CD8-positive, alpha-beta memory T cell (primary cell): ENCODE data around the gene PFDN1. TPM values are rescaled to one million over a fixed set of nuclear protein-coding genes. Genes with fewer than 3 reads are reported as not detected.

Source experiments
- CTCF ChIA-PET: fragments of 350-600 bp; sonication (Branson Sonifier 250); formaldehyde crosslinking; loops from one replicate; lab custom pipeline; 2021; ENCODE audit warnings: antibody characterized with exemption; lab: Charles Lee
- POLR2A ChIA-PET: fragments of 350-600 bp; sonication (Branson Sonifier 250); formaldehyde crosslinking; loops from one replicate; lab custom pipeline; 2021; ENCODE audit warnings: antibody characterized with exemption; lab: Charles Lee
- DNase-seq, 5 donors: peaks; one replicate each; pipeline versions ENCODE4 v3.0.0 to v3.0.0-alpha.2; 2020 to 2022; ENCODE audit warnings: mixed read lengths in 1 of 5
- H3K27ac ChIP-seq: one replicate; pipeline ENCODE4 v1.7.0; 2013; ENCODE audit warnings: low read depth, mild to moderate bottlenecking, low read length, moderate library complexity
- H3K27me3 ChIP-seq: 2 replicates; pipeline ENCODE4 v1.7.0; 2013; ENCODE audit warnings: low read length, mild to moderate bottlenecking; ENCODE audit not compliant: insufficient read depth, poor library complexity, severe bottlenecking
- H3K36me3 ChIP-seq: 2 replicates; pipeline ENCODE4 v1.7.0; 2013; ENCODE audit warnings: mild to moderate bottlenecking, low read length, moderate library complexity; ENCODE audit not compliant: insufficient read depth
- H3K4me1 ChIP-seq: 2 replicates; pipeline ENCODE4 v1.7.0; 2013; ENCODE audit warnings: mild to moderate bottlenecking, low read length, moderate library complexity; ENCODE audit not compliant: insufficient read depth
- H3K4me3 ChIP-seq: 2 replicates; pipeline ENCODE4 v1.7.0; 2013; ENCODE audit warnings: mild to moderate bottlenecking, low read length
- H3K9me3 ChIP-seq: 2 replicates; pipeline ENCODE4 v1.7.0; 2013; ENCODE audit warnings: mild to moderate bottlenecking, low read length
- H3K27ac Mint-ChIP-seq, 8 donors: one replicate each; pipeline ENCODE4 v1.8.0; 2020 to 2021; ENCODE audit warnings: mixed read lengths in 8 of 8, mild to moderate bottlenecking in 6 of 8, inconsistent platforms in 3 of 8, moderate library complexity in 3 of 8
- H3K27me3 Mint-ChIP-seq, 2 donors: one replicate each; pipeline ENCODE4 v1.8.0; 2020 to 2021; ENCODE audit warnings: mixed read lengths in 2 of 2, mild to moderate bottlenecking in 1 of 2, moderate library complexity in 1 of 2
- H3K36me3 Mint-ChIP-seq, 3 donors: one replicate each; pipeline ENCODE4 v1.8.0; 2020 to 2021; ENCODE audit warnings: mixed read lengths in 3 of 3, inconsistent platforms in 1 of 3, mild to moderate bottlenecking in 1 of 3
- H3K4me1 Mint-ChIP-seq, 3 donors: one replicate each; pipeline ENCODE4 v1.8.0; 2020 to 2021; ENCODE audit warnings: mixed read lengths in 3 of 3, inconsistent platforms in 1 of 3, mild to moderate bottlenecking in 1 of 3
- H3K4me3 Mint-ChIP-seq, 7 donors: one replicate each; pipeline ENCODE4 v1.8.0; 2020 to 2021; ENCODE audit warnings: mixed read lengths in 7 of 7, mild to moderate bottlenecking in 6 of 7, moderate library complexity in 4 of 7, inconsistent platforms in 2 of 7
- H3K9me3 Mint-ChIP-seq, 5 donors: one replicate each; pipeline ENCODE4 v1.8.0; 2020 to 2022; ENCODE audit warnings: mixed read lengths in 5 of 5, mild to moderate bottlenecking in 3 of 5, moderate library complexity in 2 of 5, inconsistent platforms in 1 of 5
- polyA plus RNA-seq: library from polyadenylated mRNA; unstranded; fragments of 300-500 nt; fragmentation: Illumina TruSeq; gene quantifications from one replicate; pipeline ENCODE4 v1.2.3, GENCODE V29; 2021
- total RNA-seq, 2 experiments: library from RNA; stranded (reverse); gene quantifications; one replicate each; pipeline ENCODE4 v1.2.3, GENCODE V29; 2021

Gene PFDN1
- total and polyA plus RNA-seq, 3 experiments from 2014 or later = 71.2 to 115 (median 73.2) TPM

GRCh38 chr5:140246378-140247122 lies 56.4 kb downstream of the PFDN1 start:
- H3K4me1 ChIP-seq = peaks cover 14% of the 10 kb centered on the region
- Mint-ChIP-seq H3K27me3 (no peaks in the 10 kb centered on the region), H3K4me3 (no peak overlapping the region), H3K36me3 (peaks cover 0 to 44% (median 9%) of the 10 kb centered on the region in 3 donors), H3K27ac (no peak overlapping the region), H3K4me1 (peaks cover 13 to 19% (median 13%) of the 10 kb centered on the region in 3 donors), H3K9me3 (no peaks in the 10 kb centered on the region)
- no peak overlapping the region for H3K27ac ChIP-seq
- no peak for DNase-seq
- no peak overlapping the region for H3K4me3 ChIP-seq
- no peaks in the 10 kb centered on the region for H3K27me3 ChIP-seq
- H3K36me3 ChIP-seq = peaks cover 4% of the 10 kb centered on the region
- ChIA-PET POLR2A (no interaction called here), CTCF (interaction anchor here (0.8 to 7.4 kb wide), 5 partner anchors 9 to 117 kb away, joined by 3 to 69 read pairs (median 3); no protein-coding TSS in a partner anchor)
- no peaks in the 10 kb centered on the region for H3K9me3 ChIP-seq

GRCh38 chr5:140245926-140246325 lies 57.0 kb downstream of the PFDN1 start:
- peaks cover 0 to 42% (median 9%) of the 10 kb centered on the region in 3 donors for H3K36me3 Mint-ChIP-seq
- H3K9me3 ChIP-seq = no peaks in the 10 kb centered on the region
- no peak for DNase-seq
- ChIA-PET CTCF (interaction anchor here (1.3 to 7.4 kb wide), 2 partner anchors 10 to 105 kb away, joined by 3 to 69 read pairs; no protein-coding TSS in a partner anchor), POLR2A (no interaction called here)
- no peak overlapping the region for H3K4me3 ChIP-seq
- no peaks in the 10 kb centered on the region for H3K27me3 Mint-ChIP-seq
- H3K27ac ChIP-seq = no peak overlapping the region
- H3K4me1 Mint-ChIP-seq = peaks cover 9 to 14% (median 9%) of the 10 kb centered on the region in 3 donors
- no peak overlapping the region for H3K4me3 Mint-ChIP-seq
- H3K27me3 ChIP-seq = no peaks in the 10 kb centered on the region
- no peaks in the 10 kb centered on the region for H3K9me3 Mint-ChIP-seq
- H3K27ac Mint-ChIP-seq = no peak overlapping the region
- H3K4me1 ChIP-seq = peaks cover 10% of the 10 kb centered on the region
- H3K36me3 ChIP-seq = peaks cover 4% of the 10 kb centered on the region

GRCh38 chr5:140245341-140245740 lies 57.6 kb downstream of the PFDN1 start:
- Histone ChIP-seq H3K4me1 (peaks cover 10% of the 10 kb centered on the region), H3K27me3 (no peaks in the 10 kb centered on the region), H3K4me3 (no peak overlapping the region), H3K27ac (no peak overlapping the region), H3K36me3 (peaks cover 4% of the 10 kb centered on the region), H3K9me3 (no peaks in the 10 kb centered on the region)
- ChIA-PET CTCF (interaction anchor here (1.3 to 7.4 kb wide), 5 partner anchors 9 to 111 kb away, joined by 3 to 69 read pairs (median 4); partner anchors contain the start of gene HBEGF), POLR2A (no interaction called here)
- Mint-ChIP-seq H3K4me1 (peaks cover 6 to 12% (median 8%) of the 10 kb centered on the region in 3 donors), H3K4me3 (no peak overlapping the region), H3K27me3 (no peaks in the 10 kb centered on the region), H3K9me3 (no peaks in the 10 kb centered on the region), H3K27ac (no peak overlapping the region), H3K36me3 (peaks cover 0 to 39% (median 7%) of the 10 kb centered on the region in 3 donors)
- DNase-seq = no peak

GRCh38 chr5:140244525-140245025 lies 58.3 kb downstream of the PFDN1 start:
- no peaks in the 10 kb centered on the region for H3K9me3 ChIP-seq
- Mint-ChIP-seq H3K27me3 (no peaks in the 10 kb centered on the region), H3K4me3 (no peak overlapping the region), H3K4me1 (peaks cover 4 to 8% (median 5%) of the 10 kb centered on the region in 3 donors), H3K27ac (peak overlapping the region in 2 of 8 donors; percentile 53 to 71), H3K9me3 (no peaks in the 10 kb centered on the region), H3K36me3 (peaks cover 0 to 34% (median 5%) of the 10 kb centered on the region in 3 donors)
- peaks cover 10% of the 10 kb centered on the region for H3K4me1 ChIP-seq
- H3K4me3 ChIP-seq = no peak overlapping the region
- POLR2A ChIA-PET = no interaction called here
- CTCF ChIA-PET = interaction anchor here (0.7 to 7.4 kb wide), 10 partner anchors 11 to 355 kb away, joined by 3 to 69 read pairs (median 4); partner anchors contain the start of genes HBEGF, PFDN1 and SLC4A9
- H3K27ac ChIP-seq = no peak overlapping the region
- DNase-seq = peak; percentile 44 to 71 (median 51)
- H3K27me3 ChIP-seq = no peaks in the 10 kb centered on the region
- peaks cover 4% of the 10 kb centered on the region for H3K36me3 ChIP-seq

GRCh38 chr5:140243706-140244250 lies 59.1 kb downstream of the PFDN1 start:
- Histone ChIP-seq H3K27ac (no peak overlapping the region), H3K36me3 (peaks cover 4% of the 10 kb centered on the region), H3K9me3 (no peaks in the 10 kb centered on the region), H3K4me3 (no peak overlapping the region), H3K4me1 (peaks cover 10% of the 10 kb centered on the region), H3K27me3 (no peaks in the 10 kb centered on the region)
- ChIA-PET POLR2A (no interaction called here), CTCF (interaction anchor here (0.7 to 7.4 kb wide), 11 partner anchors 12 to 356 kb away, joined by 3 to 69 read pairs (median 4); partner anchors contain the start of genes HBEGF and SLC4A9)
- no peak for DNase-seq
- Mint-ChIP-seq H3K36me3 (peaks cover 0 to 32% (median 5%) of the 10 kb centered on the region in 3 donors), H3K9me3 (no peaks in the 10 kb centered on the region), H3K27me3 (no peaks in the 10 kb centered on the region), H3K4me1 (peaks cover 4 to 8% (median 4%) of the 10 kb centered on the region in 3 donors), H3K4me3 (no peak overlapping the region), H3K27ac (no peak overlapping the region)

GRCh38 chr5:140242890-140243585 lies 59.9 kb downstream of the PFDN1 start:
- Histone ChIP-seq H3K27me3 (no peaks in the 10 kb centered on the region), H3K36me3 (peaks cover 4% of the 10 kb centered on the region), H3K27ac (no peak overlapping the region), H3K4me1 (peaks cover 10% of the 10 kb centered on the region), H3K9me3 (no peaks in the 10 kb centered on the region), H3K4me3 (no peak overlapping the region)
- H3K9me3 Mint-ChIP-seq = no peaks in the 10 kb centered on the region
- POLR2A ChIA-PET = no interaction called here
- CTCF ChIA-PET = interaction anchor here (0.8 to 7.4 kb wide), 5 partner anchors 95 to 120 kb away, joined by 3 to 69 read pairs (median 3); partner anchors contain the start of gene HBEGF
- H3K36me3 Mint-ChIP-seq = peaks cover 0 to 31% (median 5%) of the 10 kb centered on the region in 3 donors
- H3K27me3 Mint-ChIP-seq = no peaks in the 10 kb centered on the region
- H3K4me1 Mint-ChIP-seq = peaks cover 4 to 8% (median 4%) of the 10 kb centered on the region in 3 donors
- H3K27ac Mint-ChIP-seq = peak overlapping the region in 1 of 8 donors; percentile 75
- no peak for DNase-seq
- H3K4me3 Mint-ChIP-seq = no peak overlapping the region

- H3K9me3 Mint-ChIP-seq = no peaks in the 10 kb centered on the region
- H3K27ac Mint-ChIP-seq = peak overlapping the region in 2 of 8 donors; percentile 17 to 38
Measured at GRCh38 chr5:140242099-140242498, 60.8 kb downstream of the PFDN1 start.

More at GRCh38 chr5:140242099-140242498, 60.8 kb downstream of the PFDN1 start:
- CTCF ChIA-PET = interaction anchor here (1.6 to 7.4 kb wide), 2 partner anchors 105 to 109 kb away, joined by 3 to 69 read pairs; partner anchors contain the start of gene HBEGF
- Mint-ChIP-seq H3K4me3 (no peak overlapping the region), H3K4me1 (peaks cover 4 to 8% (median 4%) of the 10 kb centered on the region in 3 donors), H3K27me3 (no peaks in the 10 kb centered on the region), H3K36me3 (peaks cover 0 to 28% (median 5%) of the 10 kb centered on the region in 3 donors)
- Histone ChIP-seq H3K27me3 (no peaks in the 10 kb centered on the region), H3K9me3 (no peaks in the 10 kb centered on the region), H3K4me1 (peaks cover 10% of the 10 kb centered on the region), H3K36me3 (peaks cover 4% of the 10 kb centered on the region), H3K27ac (no peak overlapping the region), H3K4me3 (no peak overlapping the region)
- POLR2A ChIA-PET = no interaction called here
- no peak for DNase-seq
